Colonic mucosa (tissue), 4 donors: ENCODE results near the gene SHH. TPM values are rescaled to one million over a fixed set of nuclear protein-coding genes. Genes with fewer than 3 reads are reported as not detected.
"Not testable (repeated sequence)": the region's sequence is repeated elsewhere in the genome, so short reads cannot be mapped to it uniquely, and the experiment has no call there.

Experiments used
- DNase-seq: peaks from one replicate; pipeline ENCODE4 v3.0.0-alpha.2; 2020
- H3K27ac ChIP-seq: fragments of 200-600 bp; one replicate; pipeline ENCODE4 v1.8.0; 2021
- H3K27me3 ChIP-seq: fragments of 200-600 bp; one replicate; pipeline ENCODE4 v1.8.0; 2021
- H3K36me3 ChIP-seq: fragments of 200-600 bp; one replicate; pipeline ENCODE4 v1.8.0; 2021
- H3K4me1 ChIP-seq: fragments of 200-600 bp; one replicate; pipeline ENCODE4 v1.8.0; 2021; ENCODE audit warnings: mild to moderate bottlenecking
- H3K4me3 ChIP-seq: fragments of 200-600 bp; one replicate; pipeline ENCODE4 v1.8.0; 2021
- H3K9ac ChIP-seq, 2 donors: one replicate each; pipeline ENCODE4 v1.7.0; 2013; ENCODE audit warnings: control low read depth in 2 of 2, low read depth in 2 of 2, low read length in 2 of 2
- H3K9me3 ChIP-seq: fragments of 200-600 bp; one replicate; pipeline ENCODE4 v1.8.0; 2021
- CTCF ChIP-seq: fragments of 200-600 bp; IDR thresholded peaks from one replicate; pipeline ENCODE4 v1.8.0; 2022; ENCODE audit warnings: antibody characterized with exemption, mild to moderate bottlenecking
- intact Hi-C: fragments of 100-400 bp; cut with DNase I; formaldehyde crosslinking; loops from one replicate; pipeline ENCODE4 v1.14.1; 2022
- total RNA-seq, 2 donors: library from RNA; stranded (reverse); fragmentation: NEBNext Ultra II Directional in 1 of 2; extraction: Animal tissue kit (Norgen Biotek cat#: 25700) in 1 of 2; gene quantifications; one replicate each; pipeline ENCODE4 v1.2.1, GENCODE V29; 2021
- donor health status: healthy.
- donor health status: DM: no; HTN: no; CAD: no.
- donor health status: DM: no; HTN: no; CAD: no.

SHH gene
- total RNA-seq, 2 donors from 2014 or later, result 5.6 to 8.1 TPM

GRCh38 chr7:155840909-155841308 lies 28.6 kb upstream of the SHH start:
- TF ChIP-seq CTCF, result no peak
- Histone ChIP-seq H3K27ac (no peak overlapping the region), H3K9me3 (no peaks in the 10 kb centered on the region), H3K4me3 (no peak overlapping the region), H3K4me1 (no peaks in the 10 kb centered on the region), H3K36me3 (no peaks in the 10 kb centered on the region), H3K27me3 (no peaks in the 10 kb centered on the region), H3K9ac (no peak overlapping the region)
- intact Hi-C loops, result no loop called here
- no peak for DNase-seq

GRCh38 chr7:155840262-155840885 lies 28.1 kb upstream of the SHH start:
- H3K27me3 ChIP-seq, result no peaks in the 10 kb centered on the region
- intact Hi-C loops, result no loop called here
- no peak for DNase-seq
- no peaks in the 10 kb centered on the region for H3K36me3 ChIP-seq
- H3K4me1 ChIP-seq, result no peaks in the 10 kb centered on the region
- TF ChIP-seq CTCF, result no peak
- H3K9ac ChIP-seq, result no peak overlapping the region
- no peak overlapping the region for H3K27ac ChIP-seq
- H3K9me3 ChIP-seq, result no peaks in the 10 kb centered on the region
- no peak overlapping the region for H3K4me3 ChIP-seq

- no peak for TF ChIP-seq CTCF
- no peaks in the 10 kb centered on the region for H3K9me3 ChIP-seq
- no peak overlapping the region for H3K9ac ChIP-seq
- intact Hi-C loops, result no loop called here
- H3K27ac ChIP-seq, result no peak overlapping the region
- H3K4me1 ChIP-seq, result no peaks in the 10 kb centered on the region
- no peaks in the 10 kb centered on the region for H3K27me3 ChIP-seq
- no peak for DNase-seq
- no peak overlapping the region for H3K4me3 ChIP-seq
- no peaks in the 10 kb centered on the region for H3K36me3 ChIP-seq
These were observed 27.2 kb upstream of the SHH start for GRCh38 chr7:155839461-155839860.

- H3K4me1 ChIP-seq, H3K9me3 ChIP-seq, H3K4me3 ChIP-seq, H3K9ac ChIP-seq, intact Hi-C loops, H3K36me3 ChIP-seq, H3K27me3 ChIP-seq, H3K27ac ChIP-seq, DNase-seq: not testable (repeated sequence)
These were observed 26.0 kb upstream of the SHH start for GRCh38 chr7:155838312-155838711.

GRCh38 chr7:155837126-155837479 lies 24.8 kb upstream of the SHH start:
- intact Hi-C loops, result no loop called here
- no peaks in the 10 kb centered on the region for H3K9me3 ChIP-seq
- no peak for DNase-seq
- no peaks in the 10 kb centered on the region for H3K4me1 ChIP-seq
- no peak overlapping the region for H3K4me3 ChIP-seq
- H3K27me3 ChIP-seq, result no peaks in the 10 kb centered on the region
- H3K9ac ChIP-seq, result no peak overlapping the region
- no peak for TF ChIP-seq CTCF
- no peak overlapping the region for H3K27ac ChIP-seq
- H3K36me3 ChIP-seq, result no peaks in the 10 kb centered on the region

- Histone ChIP-seq H3K4me1 (no peaks in the 10 kb centered on the region), H3K27ac (no peak overlapping the region), H3K9ac (no peak overlapping the region), H3K27me3 (no peaks in the 10 kb centered on the region), H3K9me3 (no peaks in the 10 kb centered on the region), H3K36me3 (no peaks in the 10 kb centered on the region), H3K4me3 (no peak overlapping the region)
- DNase-seq, result no peak
- intact Hi-C loops, result no loop called here
- no peak for TF ChIP-seq CTCF
These were observed 24.2 kb upstream of the SHH start for GRCh38 chr7:155836216-155837125.
